Measurements from ENCODE around the gene ROBO1. TPM values are rescaled to one million over a fixed set of nuclear protein-coding genes. Genes with fewer than 3 reads are reported as not detected.

Gene ROBO1
- total and polyA plus RNA-seq, 2 experiments from 2014 or later, result 29.3 to 171 TPM

GRCh38 chr3:78706906-78707523 lies 1060.8 kb downstream of the ROBO1 start:
- H3K4me1 ChIP-seq (ENCODE audit: low read depth), result no peaks in the 10 kb centered on the region
- no peaks in the 10 kb centered on the region for H3K9me3 ChIP-seq (ENCODE audit: low read depth)
- TF ChIP-seq, protein P1, sequence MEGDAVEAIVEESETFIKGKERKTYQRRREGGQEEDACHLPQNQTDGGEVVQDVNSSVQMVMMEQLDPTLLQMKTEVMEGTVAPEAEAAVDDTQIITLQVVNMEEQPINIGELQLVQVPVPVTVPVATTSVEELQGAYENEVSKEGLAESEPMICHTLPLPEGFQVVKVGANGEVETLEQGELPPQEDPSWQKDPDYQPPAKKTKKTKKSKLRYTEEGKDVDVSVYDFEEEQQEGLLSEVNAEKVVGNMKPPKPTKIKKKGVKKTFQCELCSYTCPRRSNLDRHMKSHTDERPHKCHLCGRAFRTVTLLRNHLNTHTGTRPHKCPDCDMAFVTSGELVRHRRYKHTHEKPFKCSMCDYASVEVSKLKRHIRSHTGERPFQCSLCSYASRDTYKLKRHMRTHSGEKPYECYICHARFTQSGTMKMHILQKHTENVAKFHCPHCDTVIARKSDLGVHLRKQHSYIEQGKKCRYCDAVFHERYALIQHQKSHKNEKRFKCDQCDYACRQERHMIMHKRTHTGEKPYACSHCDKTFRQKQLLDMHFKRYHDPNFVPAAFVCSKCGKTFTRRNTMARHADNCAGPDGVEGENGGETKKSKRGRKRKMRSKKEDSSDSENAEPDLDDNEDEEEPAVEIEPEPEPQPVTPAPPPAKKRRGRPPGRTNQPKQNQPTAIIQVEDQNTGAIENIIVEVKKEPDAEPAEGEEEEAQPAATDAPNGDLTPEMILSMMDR (IDR thresholded peaks at IDR 0.05; ENCODE audit: low read depth, low read length), result no peak
- no peak overlapping the region for H3K4me3 ChIP-seq
- DNase-seq (ENCODE audit: low read depth in 1 of 2, low spot score in 1 of 2), result no peak
- no peaks in the 10 kb centered on the region for H3K36me3 ChIP-seq
- H3K27me3 ChIP-seq, result no peaks in the 10 kb centered on the region
- no peak overlapping the region for H3K27ac ChIP-seq

DNA sequence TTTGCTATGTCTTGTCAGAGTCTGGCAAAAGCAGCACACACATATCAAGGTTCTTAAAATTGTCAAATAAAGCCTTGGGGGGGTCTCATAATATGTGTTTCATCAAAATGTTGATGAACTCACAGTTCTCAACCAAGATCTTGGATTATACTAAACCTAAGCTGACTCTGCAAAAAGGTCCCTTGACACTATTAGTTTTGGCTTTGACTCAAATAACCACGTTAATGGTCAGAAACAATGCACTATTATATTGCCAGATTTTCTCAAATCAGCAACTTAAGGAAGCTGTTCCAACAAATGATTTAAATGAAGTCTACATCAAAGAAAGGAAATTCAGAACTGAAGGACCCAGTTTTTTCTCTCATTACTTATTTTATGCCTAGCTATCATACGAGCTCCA lies 1063.9 kb downstream of the ROBO1 start:
- Histone ChIP-seq H3K27me3 (no peaks in the 10 kb centered on the region), H3K27ac (no peak overlapping the region), H3K9me3 (ENCODE audit: low read depth) (no peaks in the 10 kb centered on the region), H3K4me3 (no peak overlapping the region), H3K36me3 (no peaks in the 10 kb centered on the region), H3K4me1 (ENCODE audit: low read depth) (no peaks in the 10 kb centered on the region)
- TF ChIP-seq, protein P1 (IDR thresholded peaks at IDR 0.05; ENCODE audit: low read depth, low read length), result no peak
- peak in 1 of 2 donors; percentile 66 for DNase-seq (ENCODE audit: low read depth in 1 of 2, low spot score in 1 of 2)

- no peak overlapping the region for H3K4me3 ChIP-seq
- H3K9me3 ChIP-seq (ENCODE audit: low read depth), result no peaks in the 10 kb centered on the region
- no peaks in the 10 kb centered on the region for H3K4me1 ChIP-seq (ENCODE audit: low read depth)
- no peak overlapping the region for H3K27ac ChIP-seq
- no peaks in the 10 kb centered on the region for H3K27me3 ChIP-seq
- no peaks in the 10 kb centered on the region for H3K36me3 ChIP-seq
- TF ChIP-seq, protein P1 (IDR thresholded peaks at IDR 0.05; ENCODE audit: low read depth, low read length), result no peak
- peak in 1 of 2 donors; percentile 28 for DNase-seq (ENCODE audit: low read depth in 1 of 2, low spot score in 1 of 2)
Measured at GRCh38 chr3:78701537-78701936, 1066.3 kb downstream of the ROBO1 start.

DNA sequence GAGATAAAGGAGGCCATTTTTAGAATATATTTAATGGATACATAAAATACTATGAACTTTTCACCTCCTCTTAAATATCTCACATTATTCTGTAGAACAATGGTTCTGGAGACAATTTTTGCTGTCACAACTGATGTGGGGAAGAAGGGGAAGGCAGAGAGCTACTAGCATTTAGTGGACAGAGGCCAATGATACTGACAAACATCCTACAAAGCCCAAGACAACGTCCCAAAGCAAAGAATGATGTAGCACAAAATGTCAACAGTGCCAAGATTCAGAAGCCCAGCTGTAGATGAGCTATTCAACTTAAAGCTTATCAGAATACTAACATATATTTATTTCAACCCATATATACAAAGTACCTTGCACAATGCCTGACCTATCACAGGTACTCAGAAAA lies 1069.4 kb downstream of the ROBO1 start:
- no peaks in the 10 kb centered on the region for H3K4me1 ChIP-seq (ENCODE audit: low read depth)
- DNase-seq (ENCODE audit: low read depth in 1 of 2, low spot score in 1 of 2), result peak in 1 of 2 donors; percentile 17
- H3K27ac ChIP-seq, result no peak overlapping the region
- TF ChIP-seq, protein P1 (IDR thresholded peaks at IDR 0.05; ENCODE audit: low read depth, low read length), result no peak
- no peaks in the 10 kb centered on the region for H3K27me3 ChIP-seq
- no peak overlapping the region for H3K4me3 ChIP-seq
- no peaks in the 10 kb centered on the region for H3K36me3 ChIP-seq
- H3K9me3 ChIP-seq (ENCODE audit: low read depth), result no peaks in the 10 kb centered on the region

DNA sequence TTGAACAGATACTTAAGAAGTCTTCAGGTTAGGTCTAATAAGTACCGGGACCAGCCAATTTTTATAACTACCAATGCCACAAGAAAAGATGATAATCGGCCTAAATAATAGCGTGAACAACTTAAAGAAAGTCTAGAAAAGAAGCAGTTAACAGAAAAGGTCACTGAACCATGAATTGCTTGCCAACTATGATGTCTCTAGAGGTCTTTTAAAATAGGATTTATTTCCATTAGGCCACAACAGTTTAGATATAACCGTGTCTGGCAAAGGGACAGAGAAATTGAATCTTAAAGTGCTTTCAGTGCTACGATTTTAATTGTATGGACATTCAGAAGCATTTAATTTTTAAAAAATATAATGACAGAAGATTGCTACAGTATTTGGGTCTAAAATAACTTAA lies 1070.4 kb downstream of the ROBO1 start:
- no peak overlapping the region for H3K4me3 ChIP-seq
- TF ChIP-seq, protein P1 (IDR thresholded peaks at IDR 0.05; ENCODE audit: low read depth, low read length), result no peak

More for the DNA sequence above, 1070.4 kb downstream of the ROBO1 start:
- H3K4me1 ChIP-seq (ENCODE audit: low read depth), result no peaks in the 10 kb centered on the region
- no peaks in the 10 kb centered on the region for H3K36me3 ChIP-seq
- H3K27me3 ChIP-seq, result no peaks in the 10 kb centered on the region
- no peak overlapping the region for H3K27ac ChIP-seq
- no peaks in the 10 kb centered on the region for H3K9me3 ChIP-seq (ENCODE audit: low read depth)
- DNase-seq (ENCODE audit: low read depth in 1 of 2, low spot score in 1 of 2), result peak in 1 of 2 donors; percentile 27

All from cardiac muscle cell (in vitro differentiated cells and primary cell).